ENCODE data around the gene TACR1.

TACR1 gene

DNA sequence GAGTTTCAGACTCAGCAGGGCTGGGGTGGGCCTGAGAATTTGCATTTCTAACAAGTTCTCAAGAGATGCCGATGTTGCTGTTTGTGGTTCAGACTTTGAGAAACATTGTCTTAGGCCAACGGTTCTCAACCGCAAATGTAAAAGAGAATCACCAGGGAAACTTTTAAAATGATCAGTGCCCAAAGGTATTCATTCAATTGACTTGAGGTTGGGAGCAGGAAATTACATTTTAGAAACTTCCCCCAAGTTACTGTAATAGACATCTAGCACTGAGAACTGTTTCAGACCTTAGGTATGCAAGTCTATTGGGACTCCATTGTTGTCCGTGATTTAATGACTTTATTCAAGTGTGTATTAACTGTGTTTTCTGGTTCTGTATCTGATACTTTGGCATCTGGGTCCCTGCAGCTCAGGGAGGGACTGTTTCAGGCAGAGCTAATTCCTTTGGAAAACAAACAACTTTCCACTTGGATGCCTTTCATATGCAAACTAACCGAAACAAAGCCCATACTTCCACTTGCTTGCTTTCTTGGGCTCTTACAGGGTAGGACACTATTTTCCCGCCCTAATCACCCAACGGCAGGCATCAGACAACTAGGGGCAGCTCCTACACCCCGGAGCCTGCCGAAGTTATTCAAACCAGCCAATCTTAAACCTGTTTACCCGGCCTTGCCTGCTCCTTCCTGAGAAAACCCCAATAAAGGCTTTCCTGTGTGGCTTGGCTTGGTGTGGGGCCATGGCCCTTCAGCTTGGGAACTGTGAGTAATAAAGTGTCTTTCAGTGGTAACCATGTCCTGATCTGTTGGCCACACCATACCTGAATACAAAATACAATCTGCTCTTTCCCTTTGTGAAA, 143.3 kb downstream of the TACR1 start:
- ChIA-PET POLR2A (no interaction called here), CTCF (interaction anchor here (0.5 to 1.1 kb wide), 5 partner anchors 8 to 510 kb away, joined by 3 to 6 read pairs (median 3); no protein-coding TSS in a partner anchor)
- Histone ChIP-seq H3K4me1 (ENCODE audit: control insufficient read depth, insufficient read depth, low read length) (no peaks in the 10 kb centered on the region; the same call in 1 of the 2 replicates), H3K27ac (ENCODE audit: extremely low read depth, low read depth, low read length) (no peak overlapping the region), H3K4me3 (ENCODE audit: low read depth, low read length) (no peak overlapping the region), H3K36me3 (ENCODE audit: control insufficient read depth in 2 of 2, insufficient read depth in 1 of 2, low read length in 2 of 2) (no peaks in the 10 kb centered on the region), H3K9me3 (ENCODE audit: control insufficient read depth, insufficient read depth, low read depth, low read length) (no peaks in the 10 kb centered on the region)
- no peak for TF ChIP-seq SCRT1 (tag by site-specific recombination; IDR thresholded peaks at IDR 0.05; ENCODE audit: borderline replicate concordance)
- TF ChIP-seq, protein P1, sequence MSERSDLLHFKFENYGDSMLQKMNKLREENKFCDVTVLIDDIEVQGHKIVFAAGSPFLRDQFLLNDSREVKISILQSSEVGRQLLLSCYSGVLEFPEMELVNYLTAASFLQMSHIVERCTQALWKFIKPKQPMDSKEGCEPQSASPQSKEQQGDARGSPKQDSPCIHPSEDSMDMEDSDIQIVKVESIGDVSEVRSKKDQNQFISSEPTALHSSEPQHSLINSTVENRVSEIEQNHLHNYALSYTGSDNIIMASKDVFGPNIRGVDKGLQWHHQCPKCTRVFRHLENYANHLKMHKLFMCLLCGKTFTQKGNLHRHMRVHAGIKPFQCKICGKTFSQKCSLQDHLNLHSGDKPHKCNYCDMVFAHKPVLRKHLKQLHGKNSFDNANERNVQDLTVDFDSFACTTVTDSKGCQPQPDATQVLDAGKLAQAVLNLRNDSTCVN (tag by site-specific recombination; optimal IDR thresholded peaks at IDR 0.05) = no peak
- TF ChIP-seq, protein P2, sequence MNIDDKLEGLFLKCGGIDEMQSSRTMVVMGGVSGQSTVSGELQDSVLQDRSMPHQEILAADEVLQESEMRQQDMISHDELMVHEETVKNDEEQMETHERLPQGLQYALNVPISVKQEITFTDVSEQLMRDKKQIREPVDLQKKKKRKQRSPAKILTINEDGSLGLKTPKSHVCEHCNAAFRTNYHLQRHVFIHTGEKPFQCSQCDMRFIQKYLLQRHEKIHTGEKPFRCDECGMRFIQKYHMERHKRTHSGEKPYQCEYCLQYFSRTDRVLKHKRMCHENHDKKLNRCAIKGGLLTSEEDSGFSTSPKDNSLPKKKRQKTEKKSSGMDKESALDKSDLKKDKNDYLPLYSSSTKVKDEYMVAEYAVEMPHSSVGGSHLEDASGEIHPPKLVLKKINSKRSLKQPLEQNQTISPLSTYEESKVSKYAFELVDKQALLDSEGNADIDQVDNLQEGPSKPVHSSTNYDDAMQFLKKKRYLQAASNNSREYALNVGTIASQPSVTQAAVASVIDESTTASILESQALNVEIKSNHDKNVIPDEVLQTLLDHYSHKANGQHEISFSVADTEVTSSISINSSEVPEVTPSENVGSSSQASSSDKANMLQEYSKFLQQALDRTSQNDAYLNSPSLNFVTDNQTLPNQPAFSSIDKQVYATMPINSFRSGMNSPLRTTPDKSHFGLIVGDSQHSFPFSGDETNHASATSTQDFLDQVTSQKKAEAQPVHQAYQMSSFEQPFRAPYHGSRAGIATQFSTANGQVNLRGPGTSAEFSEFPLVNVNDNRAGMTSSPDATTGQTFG (tag by site-specific recombination; IDR thresholded peaks at IDR 0.05; ENCODE audit: borderline replicate concordance) = no peak
- TF ChIP-seq ZNF701 (tag by site-specific recombination; IDR thresholded peaks at IDR 0.05) = no peak
- no peak for TF ChIP-seq ZNF174 (tag by site-specific recombination; IDR thresholded peaks at IDR 0.05)
- no peak for TF ChIP-seq SALL2 (tag by site-specific recombination; IDR thresholded peaks at IDR 0.05; ENCODE audit: borderline replicate concordance)
- TF ChIP-seq ZNF19 (tag by site-specific recombination; IDR thresholded peaks at IDR 0.05; ENCODE audit: low read depth) = no peak
- no peak for TF ChIP-seq ZNF133 (tag by site-specific recombination; IDR thresholded peaks at IDR 0.05)
- TF ChIP-seq ZNF354C (tag by site-specific recombination; IDR thresholded peaks at IDR 0.05; ENCODE audit: borderline replicate concordance, low read depth) = no peak
- TF ChIP-seq ZFP41 (tag by site-specific recombination; IDR thresholded peaks at IDR 0.05; ENCODE audit: borderline replicate concordance) = no peak
- no peak for TF ChIP-seq ZSCAN23 (tag by site-specific recombination; IDR thresholded peaks at IDR 0.05)
- no peak for TF ChIP-seq BCL11B (tag by site-specific recombination; IDR thresholded peaks at IDR 0.05; ENCODE audit: low read depth)
- TF ChIP-seq ZNF529 (tag by site-specific recombination; IDR thresholded peaks at IDR 0.05; ENCODE audit: insufficient replicate concordance) = no peak
- no peak for TF ChIP-seq SP7 (tag by site-specific recombination; IDR thresholded peaks at IDR 0.05)

DNA sequence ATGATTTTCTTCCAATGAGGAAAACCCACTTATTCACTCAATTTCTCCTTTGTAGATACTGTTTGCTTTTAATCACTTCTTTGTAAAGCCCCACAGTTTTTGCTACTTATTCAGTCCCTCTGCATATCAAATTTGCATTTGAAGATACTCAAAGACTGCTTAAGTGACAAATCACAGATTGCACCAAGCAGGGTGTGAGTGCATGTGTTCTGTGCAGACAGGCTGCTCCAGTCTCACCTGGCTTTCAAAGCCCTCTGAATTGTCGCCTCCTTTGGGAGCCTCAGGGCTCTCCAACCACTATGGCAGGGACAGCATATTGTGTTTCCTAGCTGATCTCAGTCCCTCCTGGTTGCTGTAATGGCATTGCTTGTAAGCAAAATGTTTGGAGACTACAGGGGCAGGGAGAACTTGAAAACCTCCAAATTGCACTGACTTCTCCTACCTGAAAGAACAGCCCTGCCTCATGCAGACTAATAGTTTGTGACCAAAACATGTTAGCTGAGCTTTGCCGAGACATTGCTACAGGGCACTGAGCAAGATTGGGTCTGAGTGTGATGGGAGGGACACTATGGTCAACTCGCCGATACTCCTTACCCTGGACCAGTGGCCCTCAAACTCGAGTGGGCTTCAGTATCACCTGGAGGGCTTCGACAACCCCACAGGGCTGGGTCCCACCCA, 144.0 kb downstream of the TACR1 start:
- H3K36me3 ChIP-seq (ENCODE audit: control insufficient read depth in 2 of 2, insufficient read depth in 1 of 2, low read length in 2 of 2) = no peaks in the 10 kb centered on the region
- no peak overlapping the region for H3K27ac ChIP-seq (ENCODE audit: extremely low read depth, low read depth, low read length)
- POLR2A ChIA-PET = no interaction called here
- no peak overlapping the region for H3K4me3 ChIP-seq (ENCODE audit: low read depth, low read length)
- CTCF ChIA-PET = interaction anchor here (0.5 to 2.0 kb wide), 5 partner anchors 9 to 410 kb away, joined by 3 to 7 read pairs (median 4); no protein-coding TSS in a partner anchor
- H3K9me3 ChIP-seq (ENCODE audit: control insufficient read depth, insufficient read depth, low read depth, low read length) = no peaks in the 10 kb centered on the region
- H3K4me1 ChIP-seq (ENCODE audit: control insufficient read depth, insufficient read depth, low read length) = no peaks in the 10 kb centered on the region; the same call in 1 of the 2 replicates
- TF ChIP-seq ZFHX2 (tag by site-specific recombination; conservative IDR thresholded peaks at IDR 0.05) (no peak), ZNF37A (tag by site-specific recombination; IDR thresholded peaks at IDR 0.05) (no peak), ZNF426 (tag by site-specific recombination; IDR thresholded peaks at IDR 0.05) (no peak), ZNF558 (tag by site-specific recombination; IDR thresholded peaks at IDR 0.05) (no peak), ZNF658 (tag by site-specific recombination; IDR thresholded peaks at IDR 0.05) (no peak), TCF7L2 (IDR thresholded peaks at IDR 0.05; ENCODE audit: borderline replicate concordance, low read depth, low read length) (no peak), ZBTB48 (tag by site-specific recombination; IDR thresholded peaks at IDR 0.05) (no peak)
- TF ChIP-seq, protein P3, sequence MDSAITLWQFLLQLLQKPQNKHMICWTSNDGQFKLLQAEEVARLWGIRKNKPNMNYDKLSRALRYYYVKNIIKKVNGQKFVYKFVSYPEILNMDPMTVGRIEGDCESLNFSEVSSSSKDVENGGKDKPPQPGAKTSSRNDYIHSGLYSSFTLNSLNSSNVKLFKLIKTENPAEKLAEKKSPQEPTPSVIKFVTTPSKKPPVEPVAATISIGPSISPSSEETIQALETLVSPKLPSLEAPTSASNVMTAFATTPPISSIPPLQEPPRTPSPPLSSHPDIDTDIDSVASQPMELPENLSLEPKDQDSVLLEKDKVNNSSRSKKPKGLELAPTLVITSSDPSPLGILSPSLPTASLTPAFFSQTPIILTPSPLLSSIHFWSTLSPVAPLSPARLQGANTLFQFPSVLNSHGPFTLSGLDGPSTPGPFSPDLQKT (IDR thresholded peaks at IDR 0.05; ENCODE audit: borderline replicate concordance, low read depth, low read length) = no peak
- TF ChIP-seq, protein P4, sequence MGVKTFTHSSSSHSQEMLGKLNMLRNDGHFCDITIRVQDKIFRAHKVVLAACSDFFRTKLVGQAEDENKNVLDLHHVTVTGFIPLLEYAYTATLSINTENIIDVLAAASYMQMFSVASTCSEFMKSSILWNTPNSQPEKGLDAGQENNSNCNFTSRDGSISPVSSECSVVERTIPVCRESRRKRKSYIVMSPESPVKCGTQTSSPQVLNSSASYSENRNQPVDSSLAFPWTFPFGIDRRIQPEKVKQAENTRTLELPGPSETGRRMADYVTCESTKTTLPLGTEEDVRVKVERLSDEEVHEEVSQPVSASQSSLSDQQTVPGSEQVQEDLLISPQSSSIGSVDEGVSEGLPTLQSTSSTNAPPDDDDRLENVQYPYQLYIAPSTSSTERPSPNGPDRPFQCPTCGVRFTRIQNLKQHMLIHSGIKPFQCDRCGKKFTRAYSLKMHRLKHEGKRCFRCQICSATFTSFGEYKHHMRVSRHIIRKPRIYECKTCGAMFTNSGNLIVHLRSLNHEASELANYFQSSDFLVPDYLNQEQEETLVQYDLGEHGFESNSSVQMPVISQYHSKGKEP (tag by site-specific recombination; IDR thresholded peaks at IDR 0.05) = no peak
- TF ChIP-seq, protein P5, sequence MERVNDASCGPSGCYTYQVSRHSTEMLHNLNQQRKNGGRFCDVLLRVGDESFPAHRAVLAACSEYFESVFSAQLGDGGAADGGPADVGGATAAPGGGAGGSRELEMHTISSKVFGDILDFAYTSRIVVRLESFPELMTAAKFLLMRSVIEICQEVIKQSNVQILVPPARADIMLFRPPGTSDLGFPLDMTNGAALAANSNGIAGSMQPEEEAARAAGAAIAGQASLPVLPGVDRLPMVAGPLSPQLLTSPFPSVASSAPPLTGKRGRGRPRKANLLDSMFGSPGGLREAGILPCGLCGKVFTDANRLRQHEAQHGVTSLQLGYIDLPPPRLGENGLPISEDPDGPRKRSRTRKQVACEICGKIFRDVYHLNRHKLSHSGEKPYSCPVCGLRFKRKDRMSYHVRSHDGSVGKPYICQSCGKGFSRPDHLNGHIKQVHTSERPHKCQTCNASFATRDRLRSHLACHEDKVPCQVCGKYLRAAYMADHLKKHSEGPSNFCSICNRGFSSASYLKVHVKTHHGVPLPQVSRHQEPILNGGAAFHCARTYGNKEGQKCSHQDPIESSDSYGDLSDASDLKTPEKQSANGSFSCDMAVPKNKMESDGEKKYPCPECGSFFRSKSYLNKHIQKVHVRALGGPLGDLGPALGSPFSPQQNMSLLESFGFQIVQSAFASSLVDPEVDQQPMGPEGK (tag by site-specific recombination; IDR thresholded peaks at IDR 0.05) = no peak

Data from HEK293 (cell line).